ENCODE results near the gene TBX20.

DNA sequence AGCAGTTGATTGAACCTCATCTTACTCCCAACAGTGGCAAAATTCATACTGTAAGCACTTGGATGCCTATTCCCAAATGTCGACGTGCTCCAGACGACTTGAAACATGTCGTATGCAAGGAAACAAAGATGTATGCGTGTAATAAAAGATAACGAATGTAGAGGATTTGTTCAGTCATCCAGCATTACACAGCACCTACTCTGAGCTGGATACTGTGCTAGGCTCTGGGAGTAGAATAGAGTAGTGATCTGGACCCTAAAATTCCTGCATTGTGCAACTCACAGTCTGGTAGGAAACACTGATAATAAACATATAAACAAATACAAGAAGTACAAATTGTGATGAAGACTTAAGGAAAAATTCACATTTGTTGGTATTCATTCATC lies 5.6 kb upstream of the TBX20 start:
- TF ChIP-seq EZH2 (IDR thresholded peaks at IDR 0.05; ENCODE audit: borderline replicate concordance, low read length): no peak
- TF ChIP-seq, protein P1, sequence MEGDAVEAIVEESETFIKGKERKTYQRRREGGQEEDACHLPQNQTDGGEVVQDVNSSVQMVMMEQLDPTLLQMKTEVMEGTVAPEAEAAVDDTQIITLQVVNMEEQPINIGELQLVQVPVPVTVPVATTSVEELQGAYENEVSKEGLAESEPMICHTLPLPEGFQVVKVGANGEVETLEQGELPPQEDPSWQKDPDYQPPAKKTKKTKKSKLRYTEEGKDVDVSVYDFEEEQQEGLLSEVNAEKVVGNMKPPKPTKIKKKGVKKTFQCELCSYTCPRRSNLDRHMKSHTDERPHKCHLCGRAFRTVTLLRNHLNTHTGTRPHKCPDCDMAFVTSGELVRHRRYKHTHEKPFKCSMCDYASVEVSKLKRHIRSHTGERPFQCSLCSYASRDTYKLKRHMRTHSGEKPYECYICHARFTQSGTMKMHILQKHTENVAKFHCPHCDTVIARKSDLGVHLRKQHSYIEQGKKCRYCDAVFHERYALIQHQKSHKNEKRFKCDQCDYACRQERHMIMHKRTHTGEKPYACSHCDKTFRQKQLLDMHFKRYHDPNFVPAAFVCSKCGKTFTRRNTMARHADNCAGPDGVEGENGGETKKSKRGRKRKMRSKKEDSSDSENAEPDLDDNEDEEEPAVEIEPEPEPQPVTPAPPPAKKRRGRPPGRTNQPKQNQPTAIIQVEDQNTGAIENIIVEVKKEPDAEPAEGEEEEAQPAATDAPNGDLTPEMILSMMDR (conservative IDR thresholded peaks at IDR 0.05 in 1 of 2, IDR thresholded peaks at IDR 0.05 in 1 of 2; ENCODE audit: extremely low read depth in 1 of 2, insufficient read depth in 1 of 2, low read depth in 1 of 2, low read length in 2 of 2): no peak

All from mammary epithelial cell (primary cell).